ENCODE data around the gene RIMBP2.

- TF ChIP-seq CTCF (IDR thresholded peaks at IDR 0.05) (no peak), POLR2A (IDR thresholded peaks at IDR 0.05) (no peak)
Observed at GRCh38 chr12:130620281-130620680, 95.8 kb downstream of the RIMBP2 start.

Data from vagina (tissue), 2 donors.